Keratinocyte (primary cell): ENCODE data around the gene ECE1. TPM values are rescaled to one million over a fixed set of nuclear protein-coding genes. Genes with fewer than 3 reads are reported as not detected.

Source experiments
- DNase-seq: peaks from one replicate; pipeline ENCODE4 v3.0.0-alpha.2; 2011; ENCODE audit warnings: low read depth, missing footprints, low spot score
- FAIRE-seq: peaks from 2 replicates; lab custom pipeline; 2011; peaks lifted over from hg19 to GRCh38; lab: Jason Lieb, UNC
- H2AFZ ChIP-seq: 2 replicates; pipeline ENCODE4 v1.6.0; 2012; ENCODE audit warnings: low read length, control low read depth, inconsistent platforms; ENCODE audit not compliant: control insufficient read depth
- H3K27ac ChIP-seq: 2 replicates; pipeline ENCODE4 v1.5.1; 2011; ENCODE audit warnings: low read length; ENCODE audit not compliant: control insufficient read depth, insufficient read depth
- H3K27me3 ChIP-seq: 3 replicates; pipeline ENCODE4 v1.6.0; 2011; ENCODE audit warnings: low read length; ENCODE audit not compliant: control insufficient read depth, insufficient read depth; ENCODE audit errors: extremely low read depth
- H3K36me3 ChIP-seq, 2 experiments: 2 replicates in 1 of 2; 3 replicates in 1 of 2; pipeline ENCODE4 v1.5.1; 2011; ENCODE audit warnings: low read length in 2 of 2, mild to moderate bottlenecking in 1 of 2; ENCODE audit not compliant: control insufficient read depth in 2 of 2, insufficient read depth in 2 of 2; ENCODE audit errors: extremely low read depth in 1 of 2
- H3K4me1 ChIP-seq: 3 replicates; pipeline ENCODE4 v1.5.1; 2011; ENCODE audit warnings: low read length; ENCODE audit not compliant: control insufficient read depth, insufficient read depth; ENCODE audit errors: extremely low read depth
- H3K4me2 ChIP-seq: 3 replicates; pipeline ENCODE4 v1.6.0; 2011; ENCODE audit warnings: low read depth, low read length; ENCODE audit not compliant: control insufficient read depth, insufficient read depth; ENCODE audit errors: extremely low read depth
- H3K4me3 ChIP-seq, 3 experiments: fragments of 200-600 bp in 1 of 3; sonication (generic) in 1 of 3; 2 replicates in 2 of 3; 3 replicates in 1 of 3; pipeline ENCODE4 v1.5.1; 2011 to 2016; ENCODE audit warnings: low read length in 3 of 3, mild to moderate bottlenecking in 3 of 3, control low read depth in 2 of 3, inconsistent platforms in 1 of 3, low read depth in 1 of 3, mixed read lengths in 1 of 3, mixed run types in 1 of 3, moderate library complexity in 1 of 3; ENCODE audit not compliant: control insufficient read depth in 2 of 3, insufficient read depth in 2 of 3; ENCODE audit errors: extremely low read depth in 1 of 3
- H3K79me2 ChIP-seq: 2 replicates; pipeline ENCODE4 v1.6.0; 2012; ENCODE audit warnings: low read length; ENCODE audit not compliant: control insufficient read depth, insufficient read depth
- H3K9ac ChIP-seq: 3 replicates; pipeline ENCODE4 v1.6.0; 2011; ENCODE audit warnings: low read length; ENCODE audit not compliant: control insufficient read depth, insufficient read depth; ENCODE audit errors: extremely low read depth
- H3K9me1 ChIP-seq: 3 replicates; pipeline ENCODE4 v1.6.0; 2011; ENCODE audit warnings: low read length; ENCODE audit not compliant: control insufficient read depth, insufficient read depth; ENCODE audit errors: extremely low read depth
- H3K9me3 ChIP-seq: 2 replicates; pipeline ENCODE4 v1.5.1; 2012; ENCODE audit warnings: low read depth, low read length; ENCODE audit not compliant: control insufficient read depth
- H4K20me1 ChIP-seq: 3 replicates; pipeline ENCODE4 v1.6.0; 2011; ENCODE audit warnings: low read length; ENCODE audit not compliant: control insufficient read depth, insufficient read depth; ENCODE audit errors: extremely low read depth
- EZH2 ChIP-seq: IDR thresholded peaks from one replicate; pipeline ENCODE4 v1.6.1; 2012; ENCODE audit warnings: inconsistent platforms, mild to moderate bottlenecking, low read length, moderate library complexity
- dilution Hi-C: fragments of 300-500 bp; cut with MboI; formaldehyde crosslinking; loops from one replicate; pipeline ENCODE4 v1.7.0; 2020; ENCODE audit warnings: low sequenced_read_pairs; ENCODE audit not compliant: extremely low pct_ligation_motif_present
- polyA plus RNA-seq, 5 experiments: library from polyadenylated mRNA; depleted of rRNA in 3 of 5; stranded (reverse) in 3 of 5; stranded (forward) in 1 of 5; unstranded in 1 of 5; fragments of >200 nt; gene quantifications; 1 replicate in 1 of 5; 2 replicates in 3 of 5; 3 replicates in 1 of 5; pipeline versions ENCODE4 v1.2.1 to v1.2.3, GENCODE V29; 2011 to 2012; ENCODE audit warnings: missing spikeins in 2 of 5, low read depth in 1 of 5, low replicate concordance in 1 of 5
- TF ChIP-seq, protein P1 (sequence below), 3 experiments: IDR thresholded peaks in 1 of 3; conservative IDR thresholded peaks in 1 of 3; optimal IDR thresholded peaks in 1 of 3; 2 replicates in 2 of 3; 3 replicates in 1 of 3; pipeline versions ENCODE3 to v1.5.1; 2011; ENCODE audit warnings: low read length in 3 of 3, mild to moderate bottlenecking in 3 of 3, moderate library complexity in 2 of 3, control low read depth in 1 of 3, inconsistent platforms in 1 of 3; ENCODE audit not compliant: insufficient read depth in 2 of 3; ENCODE audit errors: extremely low read depth in 1 of 3

Gene ECE1
- polyA plus RNA-seq, 1 donor (not counting 4 experiments of a cell fraction or from before 2014, with no cell fraction given) = 59.1 TPM

DNA sequence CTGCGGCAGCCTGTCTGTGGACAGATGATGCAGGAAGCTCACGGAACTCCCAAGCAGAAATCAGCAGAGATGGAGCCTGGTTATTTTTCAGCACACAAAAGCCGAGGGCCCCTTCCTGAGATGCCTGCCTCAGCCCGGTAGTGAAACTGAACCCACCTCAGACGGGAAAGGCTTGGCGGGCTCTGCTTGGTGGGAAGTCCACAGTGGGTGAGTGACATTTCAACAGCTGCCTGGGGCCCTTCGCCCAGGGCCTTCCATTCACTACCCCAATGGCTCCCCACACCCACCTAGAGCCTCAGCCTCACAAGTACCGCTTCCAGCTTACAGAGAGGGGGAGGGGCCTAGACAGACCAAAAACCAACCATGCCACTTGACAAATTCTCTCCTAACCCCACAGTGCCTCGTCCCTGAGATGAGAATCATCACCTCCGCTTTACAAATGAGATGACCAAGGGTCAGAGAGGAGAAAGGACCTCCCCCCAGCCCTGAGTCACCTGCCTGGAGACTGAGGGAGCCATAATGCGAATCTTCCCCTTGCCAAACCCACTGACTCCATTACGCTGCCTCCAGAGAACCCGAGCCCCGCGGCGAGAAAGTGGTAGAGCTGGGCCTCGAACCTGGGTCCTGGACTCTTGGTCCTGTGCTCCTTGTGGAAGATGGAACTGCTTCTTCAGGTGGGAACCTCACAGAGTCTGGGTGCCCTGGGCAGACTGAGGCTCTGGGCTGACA, 3.4 kb upstream of the ECE1 start:
- H3K27ac ChIP-seq = no peak overlapping the region
- no peak overlapping the region for H3K4me3 ChIP-seq
- FAIRE-seq (no peak), DNase-seq (no peak)
- peaks cover 3% of the 10 kb centered on the region for H3K9me1 ChIP-seq
- no peak overlapping the region for H2AFZ ChIP-seq
- H3K79me2 ChIP-seq = peaks cover 2% of the 10 kb centered on the region
- H3K36me3 ChIP-seq = no peaks in the 10 kb centered on the region
- H3K9ac ChIP-seq = no peak overlapping the region
- dilution Hi-C loops = no loop called here
- no peaks in the 10 kb centered on the region for H3K27me3 ChIP-seq
- TF ChIP-seq EZH2 = no peak
- TF ChIP-seq, protein P1, sequence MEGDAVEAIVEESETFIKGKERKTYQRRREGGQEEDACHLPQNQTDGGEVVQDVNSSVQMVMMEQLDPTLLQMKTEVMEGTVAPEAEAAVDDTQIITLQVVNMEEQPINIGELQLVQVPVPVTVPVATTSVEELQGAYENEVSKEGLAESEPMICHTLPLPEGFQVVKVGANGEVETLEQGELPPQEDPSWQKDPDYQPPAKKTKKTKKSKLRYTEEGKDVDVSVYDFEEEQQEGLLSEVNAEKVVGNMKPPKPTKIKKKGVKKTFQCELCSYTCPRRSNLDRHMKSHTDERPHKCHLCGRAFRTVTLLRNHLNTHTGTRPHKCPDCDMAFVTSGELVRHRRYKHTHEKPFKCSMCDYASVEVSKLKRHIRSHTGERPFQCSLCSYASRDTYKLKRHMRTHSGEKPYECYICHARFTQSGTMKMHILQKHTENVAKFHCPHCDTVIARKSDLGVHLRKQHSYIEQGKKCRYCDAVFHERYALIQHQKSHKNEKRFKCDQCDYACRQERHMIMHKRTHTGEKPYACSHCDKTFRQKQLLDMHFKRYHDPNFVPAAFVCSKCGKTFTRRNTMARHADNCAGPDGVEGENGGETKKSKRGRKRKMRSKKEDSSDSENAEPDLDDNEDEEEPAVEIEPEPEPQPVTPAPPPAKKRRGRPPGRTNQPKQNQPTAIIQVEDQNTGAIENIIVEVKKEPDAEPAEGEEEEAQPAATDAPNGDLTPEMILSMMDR (optimal IDR thresholded peaks at IDR 0.05 in 1 of 3, IDR thresholded peaks at IDR 0.05 in 1 of 3, conservative IDR thresholded peaks at IDR 0.05 in 1 of 3; ENCODE audit: extremely low read depth in 1 of 3, insufficient read depth in 2 of 3, low read length in 3 of 3) = no peak
- H3K4me2 ChIP-seq = no peak overlapping the region
- H3K9me3 ChIP-seq = no peaks in the 10 kb centered on the region
- peaks cover 27% of the 10 kb centered on the region for H3K4me1 ChIP-seq
- H4K20me1 ChIP-seq = no peaks in the 10 kb centered on the region

DNA sequence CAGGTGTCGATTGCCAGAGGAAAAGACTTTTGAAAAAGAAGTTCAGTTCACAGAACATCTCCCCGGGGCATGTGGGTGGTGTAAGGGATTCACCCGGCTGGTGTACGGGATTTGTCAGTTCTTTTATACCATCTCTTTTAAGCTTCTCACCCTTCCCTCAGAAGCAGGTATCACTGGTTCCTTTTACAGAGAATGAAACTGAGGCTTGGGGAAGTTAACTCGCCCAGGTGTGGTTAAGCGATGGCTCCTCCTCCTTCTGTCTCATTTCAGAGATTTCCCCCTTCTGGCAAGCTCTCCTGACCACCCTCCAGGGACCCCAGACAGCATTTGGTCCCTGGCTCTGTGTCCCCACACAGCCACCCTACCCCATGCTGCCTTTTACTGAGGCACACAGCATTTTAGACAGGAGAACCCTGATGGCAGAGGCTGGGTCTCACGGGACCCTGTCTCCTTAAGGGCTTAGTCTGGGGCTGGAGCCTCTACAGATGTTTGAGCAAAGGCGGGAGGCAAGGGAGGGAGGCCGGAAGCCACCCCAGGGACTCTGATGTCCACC, 2.8 kb upstream of the ECE1 start:
- H3K4me3 ChIP-seq = no peak overlapping the region
- no peak overlapping the region for H3K9ac ChIP-seq
- FAIRE-seq = no peak
- H3K4me1 ChIP-seq = peaks cover 20% of the 10 kb centered on the region
- TF ChIP-seq EZH2 = no peak
- TF ChIP-seq, protein P1 (optimal IDR thresholded peaks at IDR 0.05 in 1 of 3, IDR thresholded peaks at IDR 0.05 in 1 of 3, conservative IDR thresholded peaks at IDR 0.05 in 1 of 3; ENCODE audit: extremely low read depth in 1 of 3, insufficient read depth in 2 of 3, low read length in 3 of 3) = no peak
- H2AFZ ChIP-seq = no peak overlapping the region
- no peaks in the 10 kb centered on the region for H4K20me1 ChIP-seq
- no peak overlapping the region for H3K27ac ChIP-seq
- H3K9me1 ChIP-seq = peaks cover 3% of the 10 kb centered on the region
- H3K36me3 ChIP-seq = no peaks in the 10 kb centered on the region
- dilution Hi-C loops = no loop called here
- H3K79me2 ChIP-seq = peaks cover 2% of the 10 kb centered on the region
- H3K4me2 ChIP-seq = no peak overlapping the region
- no peak for DNase-seq
- H3K27me3 ChIP-seq = no peaks in the 10 kb centered on the region
- H3K9me3 ChIP-seq = no peaks in the 10 kb centered on the region
